ENCODE measurements around the gene FZD1. TPM values are rescaled to one million over a fixed set of nuclear protein-coding genes. Genes with fewer than 3 reads are reported as not detected.

The FZD1 gene
- total RNA-seq: 20.1 TPM
- long read RNA-seq, full-length matches to known transcripts: 119 of 120 reads
- long read RNA-seq, partial matches to known transcripts: 0 of 120 reads
- long read RNA-seq, other reads (novel, unspliced or antisense): 1 of 120 reads

GRCh38 chr7:91264046-91264923, at the start of gene FZD1:
Gene FZD1, plus strand, starts transcription at chr7:91264433. Its CDS starts 448 bp downstream, at chr7:91264881.
- Histone ChIP-seq H3K27ac (peak within 1 kb of the TSS; percentile 95), H3K36me3 (no peaks in the 10 kb centered on the region), H3K4me3 (peak within 1 kb of the TSS; percentile 82), H3K9me3 (no peaks in the 10 kb centered on the region), H3K4me1 (peaks cover 37% of the 10 kb centered on the region), H3K27me3 (ENCODE audit: low read depth) (no peaks in the 10 kb centered on the region)
- ATAC-seq: peak; percentile 96 to 98
- peak; percentile 97 for DNase-seq
- TF ChIP-seq, protein P1, sequence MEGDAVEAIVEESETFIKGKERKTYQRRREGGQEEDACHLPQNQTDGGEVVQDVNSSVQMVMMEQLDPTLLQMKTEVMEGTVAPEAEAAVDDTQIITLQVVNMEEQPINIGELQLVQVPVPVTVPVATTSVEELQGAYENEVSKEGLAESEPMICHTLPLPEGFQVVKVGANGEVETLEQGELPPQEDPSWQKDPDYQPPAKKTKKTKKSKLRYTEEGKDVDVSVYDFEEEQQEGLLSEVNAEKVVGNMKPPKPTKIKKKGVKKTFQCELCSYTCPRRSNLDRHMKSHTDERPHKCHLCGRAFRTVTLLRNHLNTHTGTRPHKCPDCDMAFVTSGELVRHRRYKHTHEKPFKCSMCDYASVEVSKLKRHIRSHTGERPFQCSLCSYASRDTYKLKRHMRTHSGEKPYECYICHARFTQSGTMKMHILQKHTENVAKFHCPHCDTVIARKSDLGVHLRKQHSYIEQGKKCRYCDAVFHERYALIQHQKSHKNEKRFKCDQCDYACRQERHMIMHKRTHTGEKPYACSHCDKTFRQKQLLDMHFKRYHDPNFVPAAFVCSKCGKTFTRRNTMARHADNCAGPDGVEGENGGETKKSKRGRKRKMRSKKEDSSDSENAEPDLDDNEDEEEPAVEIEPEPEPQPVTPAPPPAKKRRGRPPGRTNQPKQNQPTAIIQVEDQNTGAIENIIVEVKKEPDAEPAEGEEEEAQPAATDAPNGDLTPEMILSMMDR (IDR thresholded peaks at IDR 0.05): no peak
- intact Hi-C loops (cut with DNase I): no loop called here

DNA sequence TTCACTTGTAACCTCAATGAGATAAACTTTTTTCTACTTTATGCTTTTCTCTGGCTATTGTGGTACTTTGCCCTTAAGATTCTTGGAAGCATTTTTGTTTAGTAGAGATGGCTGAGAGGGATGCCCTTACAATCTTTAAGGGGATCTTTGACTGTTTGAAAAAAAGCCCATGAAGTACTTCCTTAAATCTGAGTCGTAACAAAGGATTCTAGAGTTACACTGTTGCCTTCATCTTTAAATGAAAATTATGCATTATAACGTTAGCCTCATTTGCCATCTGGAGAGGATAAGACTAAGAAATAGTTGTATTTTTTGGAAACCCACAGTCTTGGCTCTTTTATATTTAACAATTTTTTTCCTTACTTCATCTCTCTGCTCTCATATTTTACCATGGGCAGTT, 37.8 kb upstream of the FZD1 start:
- Histone ChIP-seq H3K9me3 (no peaks in the 10 kb centered on the region), H3K4me3 (no peak overlapping the region), H3K36me3 (no peaks in the 10 kb centered on the region), H3K27me3 (ENCODE audit: low read depth) (no peaks in the 10 kb centered on the region), H3K27ac (no peak overlapping the region), H3K4me1 (peaks cover 8% of the 10 kb centered on the region)
- TF ChIP-seq, protein P1 (IDR thresholded peaks at IDR 0.05): no peak
- no peak for ATAC-seq
- no peak for DNase-seq
- intact Hi-C loops (cut with DNase I): no loop called here

- DNase-seq: no peak
- intact Hi-C loops (cut with DNase I): no loop called here
Observed at GRCh38 chr7:91228327-91228726, 35.9 kb upstream of the FZD1 start.

GRCh38 chr7:91228927-91229558, 35.2 kb upstream of the FZD1 start:
- TF ChIP-seq, protein P1 (IDR thresholded peaks at IDR 0.05): no peak
- ATAC-seq (no peak), DNase-seq (no peak)
- intact Hi-C loops (cut with DNase I): no loop called here
- Histone ChIP-seq H3K4me3 (no peak overlapping the region), H3K27ac (no peak overlapping the region), H3K36me3 (no peaks in the 10 kb centered on the region), H3K27me3 (ENCODE audit: low read depth) (no peaks in the 10 kb centered on the region), H3K4me1 (peaks cover 8% of the 10 kb centered on the region), H3K9me3 (no peaks in the 10 kb centered on the region)

More at GRCh38 chr7:91228327-91228726, 35.9 kb upstream of the FZD1 start:
- Histone ChIP-seq H3K4me1 (peaks cover 8% of the 10 kb centered on the region), H3K36me3 (no peaks in the 10 kb centered on the region), H3K27me3 (ENCODE audit: low read depth) (no peaks in the 10 kb centered on the region), H3K4me3 (no peak overlapping the region), H3K27ac (no peak overlapping the region), H3K9me3 (no peaks in the 10 kb centered on the region)
- no peak for ATAC-seq
- TF ChIP-seq, protein P1 (IDR thresholded peaks at IDR 0.05): no peak

- intact Hi-C loops (cut with DNase I): no loop called here
- no peak for ATAC-seq
Observed at GRCh38 chr7:91230100-91230499, 34.1 kb upstream of the FZD1 start.

More at GRCh38 chr7:91230100-91230499, 34.1 kb upstream of the FZD1 start:
- H3K4me3 ChIP-seq: no peak overlapping the region
- H3K27me3 ChIP-seq (ENCODE audit: low read depth): no peaks in the 10 kb centered on the region
- TF ChIP-seq, protein P1 (IDR thresholded peaks at IDR 0.05): no peak
- H3K27ac ChIP-seq: no peak overlapping the region
- no peaks in the 10 kb centered on the region for H3K36me3 ChIP-seq
- DNase-seq: no peak
- H3K9me3 ChIP-seq: no peaks in the 10 kb centered on the region
- peaks cover 8% of the 10 kb centered on the region for H3K4me1 ChIP-seq

Measured in lower lobe of right lung (tissue), 2 donors.